ENCODE data around the gene PANK4. TPM values are rescaled to one million over a fixed set of nuclear protein-coding genes. Genes with fewer than 3 reads are reported as not detected.

The PANK4 gene
- total RNA-seq, 1 experiment from 2014 or later: 45.6 TPM

- H3K27me3 ChIP-seq (replicated peaks; ENCODE audit: insufficient read depth, low read depth, low read length, poor library complexity): peaks cover 17% of the 10 kb centered on the region
Measured at GRCh38 chr1:2538872-2539271, 12.5 kb upstream of the PANK4 start.

GRCh38 chr1:2538376-2538775, 12.0 kb upstream of the PANK4 start:
- Histone ChIP-seq H3K27me3 (replicated peaks; ENCODE audit: insufficient read depth, low read depth, low read length, poor library complexity) (peaks cover 22% of the 10 kb centered on the region), H3K27ac (ENCODE audit: low read depth, low read length, poor library complexity, severe bottlenecking) (no peak overlapping the region), H3K9me3 (ENCODE audit: low read depth, low read length, poor library complexity, severe bottlenecking) (no peaks in the 10 kb centered on the region), H3K36me3 (ENCODE audit: insufficient read depth, low read length, poor library complexity, severe bottlenecking) (no peaks in the 10 kb centered on the region), H3K4me1 (ENCODE audit: insufficient read depth, low read length, poor library complexity, severe bottlenecking) (peaks cover 13% of the 10 kb centered on the region), H3K4me3 (ENCODE audit: low read depth, low read length, poor library complexity, severe bottlenecking) (no peak overlapping the region)
- BruUV-seq (replicated peaks): no TSS peak
- ChIA-PET POLR2A (ENCODE audit: low non-redundant PET) (no interaction called here), CTCF (no interaction called here)
- intact Hi-C loops (cut with micrococcal nuclease; ENCODE audit: unreplicated experiment): no loop called here
- TF ChIP-seq, protein P1, sequence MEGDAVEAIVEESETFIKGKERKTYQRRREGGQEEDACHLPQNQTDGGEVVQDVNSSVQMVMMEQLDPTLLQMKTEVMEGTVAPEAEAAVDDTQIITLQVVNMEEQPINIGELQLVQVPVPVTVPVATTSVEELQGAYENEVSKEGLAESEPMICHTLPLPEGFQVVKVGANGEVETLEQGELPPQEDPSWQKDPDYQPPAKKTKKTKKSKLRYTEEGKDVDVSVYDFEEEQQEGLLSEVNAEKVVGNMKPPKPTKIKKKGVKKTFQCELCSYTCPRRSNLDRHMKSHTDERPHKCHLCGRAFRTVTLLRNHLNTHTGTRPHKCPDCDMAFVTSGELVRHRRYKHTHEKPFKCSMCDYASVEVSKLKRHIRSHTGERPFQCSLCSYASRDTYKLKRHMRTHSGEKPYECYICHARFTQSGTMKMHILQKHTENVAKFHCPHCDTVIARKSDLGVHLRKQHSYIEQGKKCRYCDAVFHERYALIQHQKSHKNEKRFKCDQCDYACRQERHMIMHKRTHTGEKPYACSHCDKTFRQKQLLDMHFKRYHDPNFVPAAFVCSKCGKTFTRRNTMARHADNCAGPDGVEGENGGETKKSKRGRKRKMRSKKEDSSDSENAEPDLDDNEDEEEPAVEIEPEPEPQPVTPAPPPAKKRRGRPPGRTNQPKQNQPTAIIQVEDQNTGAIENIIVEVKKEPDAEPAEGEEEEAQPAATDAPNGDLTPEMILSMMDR (conservative IDR thresholded peaks at IDR 0.05; ENCODE audit: low read depth, low read length): no peak
- TF ChIP-seq EZH2 (IDR thresholded peaks at IDR 0.05; ENCODE audit: borderline replicate concordance, low read depth, low read length, poor library complexity, severe bottlenecking): no peak
- no peak for DNase-seq (ENCODE audit: low spot score)

More at GRCh38 chr1:2538872-2539271, 12.5 kb upstream of the PANK4 start:
- no TSS peak for BruUV-seq (replicated peaks)
- Histone ChIP-seq H3K9me3 (ENCODE audit: low read depth, low read length, poor library complexity, severe bottlenecking) (no peaks in the 10 kb centered on the region), H3K4me3 (ENCODE audit: low read depth, low read length, poor library complexity, severe bottlenecking) (no peak overlapping the region), H3K36me3 (ENCODE audit: insufficient read depth, low read length, poor library complexity, severe bottlenecking) (no peaks in the 10 kb centered on the region), H3K4me1 (ENCODE audit: insufficient read depth, low read length, poor library complexity, severe bottlenecking) (peaks cover 13% of the 10 kb centered on the region), H3K27ac (ENCODE audit: low read depth, low read length, poor library complexity, severe bottlenecking) (no peak overlapping the region)
- ChIA-PET CTCF (no interaction called here), POLR2A (ENCODE audit: low non-redundant PET) (no interaction called here)
- intact Hi-C loops (cut with micrococcal nuclease; ENCODE audit: unreplicated experiment): no loop called here
- DNase-seq (ENCODE audit: low spot score): no peak
- TF ChIP-seq, protein P1 (conservative IDR thresholded peaks at IDR 0.05; ENCODE audit: low read depth, low read length): no peak
- TF ChIP-seq EZH2 (IDR thresholded peaks at IDR 0.05; ENCODE audit: borderline replicate concordance, low read depth, low read length, poor library complexity, severe bottlenecking): no peak

- no peak for TF ChIP-seq EZH2 (IDR thresholded peaks at IDR 0.05; ENCODE audit: borderline replicate concordance, low read depth, low read length, poor library complexity, severe bottlenecking)
- TF ChIP-seq, protein P1 (conservative IDR thresholded peaks at IDR 0.05; ENCODE audit: low read depth, low read length): no peak
- no peak overlapping the region for H3K27ac ChIP-seq (ENCODE audit: low read depth, low read length, poor library complexity, severe bottlenecking)
- CTCF ChIA-PET: interaction anchor here (0.6 kb wide), 1 partner anchor 156 kb away, joined by 7 read pairs; no protein-coding TSS in a partner anchor
- intact Hi-C loops (cut with micrococcal nuclease; ENCODE audit: unreplicated experiment): no loop called here
- no TSS peak for BruUV-seq (replicated peaks)
- H3K4me1 ChIP-seq (ENCODE audit: insufficient read depth, low read length, poor library complexity, severe bottlenecking): peaks cover 13% of the 10 kb centered on the region
- POLR2A ChIA-PET (ENCODE audit: low non-redundant PET): no interaction called here
- H3K4me3 ChIP-seq (ENCODE audit: low read depth, low read length, poor library complexity, severe bottlenecking): no peak overlapping the region
- no peaks in the 10 kb centered on the region for H3K9me3 ChIP-seq (ENCODE audit: low read depth, low read length, poor library complexity, severe bottlenecking)
- DNase-seq (ENCODE audit: low spot score): no peak
- H3K27me3 ChIP-seq (replicated peaks; ENCODE audit: insufficient read depth, low read depth, low read length, poor library complexity): peaks cover 28% of the 10 kb centered on the region
- no peaks in the 10 kb centered on the region for H3K36me3 ChIP-seq (ENCODE audit: insufficient read depth, low read length, poor library complexity, severe bottlenecking)
Measured at GRCh38 chr1:2537784-2538115, 11.4 kb upstream of the PANK4 start.

All from A673 (cell line).